NB4 (cell line): Measurements from ENCODE around the gene THEMIS.

Experiments
- DNase-seq: peaks from one replicate; pipeline ENCODE4 v3.0.0; 2010; ENCODE audit warnings: low read depth
- H3K4me3 ChIP-seq: one replicate; pipeline ENCODE4 v1.5.1; 2011; ENCODE audit warnings: mild to moderate bottlenecking, low read depth, low read length, moderate library complexity
- MYC ChIP-seq: IDR thresholded peaks from 2 replicates; pipeline ENCODE4 v1.6.1; 2011; ENCODE audit warnings: low read depth, low read length
- POLR2A ChIP-seq: IDR thresholded peaks from 2 replicates; pipeline ENCODE4 v1.6.1; 2011; ENCODE audit warnings: mild to moderate bottlenecking; ENCODE audit not compliant: insufficient read length; ENCODE audit errors: extremely low read depth
- TF ChIP-seq, protein P1 (sequence below): IDR thresholded peaks from 2 replicates; pipeline ENCODE4 v1.6.1; 2011; ENCODE audit warnings: low read depth, low read length
- TF ChIP-seq, protein P2 (sequence below): IDR thresholded peaks from one replicate; pipeline ENCODE4 v1.5.1; 2012; ENCODE audit warnings: low read depth, low read length

THEMIS gene

DNA sequence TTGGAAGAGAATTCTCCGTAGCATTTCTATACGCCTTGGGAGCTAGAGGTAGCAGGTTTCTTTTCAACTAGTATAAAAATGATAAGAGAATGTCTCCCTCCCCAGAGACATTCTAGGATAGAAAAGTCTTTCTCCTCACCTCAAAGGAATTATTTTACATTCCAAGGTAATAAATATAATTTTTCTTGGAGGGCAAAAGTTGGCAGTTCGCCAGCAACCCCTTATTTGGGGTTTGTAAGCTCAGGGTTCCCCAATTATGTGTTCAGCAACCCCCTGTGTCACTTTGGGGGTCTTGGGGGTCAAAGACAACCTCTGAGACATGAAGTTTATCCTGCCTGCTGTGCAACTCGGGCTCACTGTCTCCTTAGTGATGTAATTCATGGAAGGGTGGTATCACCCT, 58.3 kb downstream of the THEMIS start:
- no peak overlapping the region for H3K4me3 ChIP-seq
- no peak for TF ChIP-seq MYC
- TF ChIP-seq, protein P1, sequence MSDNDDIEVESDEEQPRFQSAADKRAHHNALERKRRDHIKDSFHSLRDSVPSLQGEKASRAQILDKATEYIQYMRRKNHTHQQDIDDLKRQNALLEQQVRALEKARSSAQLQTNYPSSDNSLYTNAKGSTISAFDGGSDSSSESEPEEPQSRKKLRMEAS = no peak
- TF ChIP-seq, protein P2, sequence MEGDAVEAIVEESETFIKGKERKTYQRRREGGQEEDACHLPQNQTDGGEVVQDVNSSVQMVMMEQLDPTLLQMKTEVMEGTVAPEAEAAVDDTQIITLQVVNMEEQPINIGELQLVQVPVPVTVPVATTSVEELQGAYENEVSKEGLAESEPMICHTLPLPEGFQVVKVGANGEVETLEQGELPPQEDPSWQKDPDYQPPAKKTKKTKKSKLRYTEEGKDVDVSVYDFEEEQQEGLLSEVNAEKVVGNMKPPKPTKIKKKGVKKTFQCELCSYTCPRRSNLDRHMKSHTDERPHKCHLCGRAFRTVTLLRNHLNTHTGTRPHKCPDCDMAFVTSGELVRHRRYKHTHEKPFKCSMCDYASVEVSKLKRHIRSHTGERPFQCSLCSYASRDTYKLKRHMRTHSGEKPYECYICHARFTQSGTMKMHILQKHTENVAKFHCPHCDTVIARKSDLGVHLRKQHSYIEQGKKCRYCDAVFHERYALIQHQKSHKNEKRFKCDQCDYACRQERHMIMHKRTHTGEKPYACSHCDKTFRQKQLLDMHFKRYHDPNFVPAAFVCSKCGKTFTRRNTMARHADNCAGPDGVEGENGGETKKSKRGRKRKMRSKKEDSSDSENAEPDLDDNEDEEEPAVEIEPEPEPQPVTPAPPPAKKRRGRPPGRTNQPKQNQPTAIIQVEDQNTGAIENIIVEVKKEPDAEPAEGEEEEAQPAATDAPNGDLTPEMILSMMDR = no peak
- TF ChIP-seq POLR2A = no peak
- DNase-seq = no peak

DNA sequence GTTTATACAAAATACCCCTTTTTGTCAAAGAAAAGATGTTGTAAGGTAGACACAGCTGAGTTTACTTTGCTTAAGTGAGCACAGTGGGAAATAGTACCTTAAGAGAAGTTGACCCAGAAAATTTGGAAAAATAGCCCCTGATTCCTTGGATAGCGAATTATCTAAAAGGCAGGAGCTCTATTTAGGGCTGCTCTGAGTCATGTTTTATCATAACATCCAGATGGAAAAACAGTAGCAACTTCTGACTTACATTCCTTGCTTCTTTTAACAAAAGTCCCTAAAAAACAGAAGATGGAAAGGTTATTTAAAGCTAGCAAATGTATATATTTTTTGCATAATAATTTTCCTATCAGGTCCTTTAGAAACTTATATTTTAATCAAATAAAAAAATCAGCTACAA, 59.0 kb downstream of the THEMIS start:
- no peak for DNase-seq
- TF ChIP-seq, protein P2 = no peak
- TF ChIP-seq POLR2A = no peak
- TF ChIP-seq, protein P1 = no peak
- TF ChIP-seq MYC = no peak
- H3K4me3 ChIP-seq = no peak overlapping the region

DNA sequence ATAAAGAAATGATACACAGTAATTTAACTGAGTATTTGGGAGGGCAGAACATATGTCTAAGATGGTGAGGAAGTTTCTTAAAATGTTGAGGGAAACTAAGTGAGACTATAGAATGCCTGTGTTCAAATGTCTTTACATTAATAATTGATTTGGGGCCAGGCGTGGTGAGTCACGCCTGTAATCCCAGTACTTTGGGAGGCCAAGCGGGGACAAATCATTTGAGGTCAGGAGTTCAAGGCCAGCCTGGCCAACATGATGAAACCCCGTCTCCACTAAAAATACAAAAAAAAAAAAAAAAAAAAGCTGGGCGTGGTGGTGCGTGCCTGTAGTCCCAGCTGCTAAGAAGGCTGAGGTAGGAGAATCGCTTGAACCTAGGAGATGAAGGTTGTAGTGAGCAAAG, 66.7 kb downstream of the THEMIS start:
- no peak for DNase-seq
- TF ChIP-seq, protein P1 = no peak
- TF ChIP-seq MYC (no peak), POLR2A (no peak)
- TF ChIP-seq, protein P2 = no peak
- H3K4me3 ChIP-seq = no peak overlapping the region

DNA sequence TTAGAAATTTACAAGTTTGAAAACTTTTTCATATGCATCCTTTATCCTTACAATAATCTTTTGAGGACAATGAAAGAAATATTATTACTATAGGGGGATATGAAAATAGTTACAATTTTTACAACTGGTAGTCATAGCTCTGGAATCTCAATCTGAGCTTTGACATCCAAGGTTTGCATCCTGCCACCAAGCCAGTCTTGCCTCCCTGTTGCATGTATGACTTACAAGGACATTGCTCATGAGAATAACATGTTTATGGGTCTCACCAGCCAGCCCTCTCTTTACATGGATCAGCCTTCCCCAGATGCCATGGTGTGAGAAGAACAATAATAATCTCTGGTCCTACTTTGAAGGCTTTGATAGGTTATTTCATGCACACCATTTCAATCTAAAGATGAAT, 67.5 kb downstream of the THEMIS start:
- TF ChIP-seq POLR2A (no peak), MYC (no peak)
- TF ChIP-seq, protein P2 = no peak
- TF ChIP-seq, protein P1 = no peak
- DNase-seq = no peak
- no peak overlapping the region for H3K4me3 ChIP-seq

DNA sequence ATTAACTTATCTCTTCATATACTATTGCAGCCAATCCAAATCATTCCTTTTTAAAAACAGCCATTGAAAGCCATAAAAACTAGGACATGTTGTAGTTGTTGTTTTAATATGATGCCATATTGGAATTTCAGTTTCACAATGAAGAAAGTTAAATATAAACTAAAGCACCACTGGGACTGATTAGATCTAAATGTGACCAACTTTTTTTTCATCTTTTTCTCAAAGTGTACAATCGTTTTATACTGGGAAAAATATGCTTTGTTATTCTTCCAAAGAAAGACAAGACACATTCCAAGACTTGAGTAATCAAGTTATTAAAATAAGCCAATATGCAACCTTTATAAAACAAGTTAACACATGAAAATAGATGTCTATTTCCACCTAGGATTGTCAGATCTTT, 68.5 kb downstream of the THEMIS start:
- no peak for DNase-seq
- TF ChIP-seq POLR2A = no peak
- TF ChIP-seq MYC = no peak
- TF ChIP-seq, protein P2 = no peak
- TF ChIP-seq, protein P1 = no peak
- H3K4me3 ChIP-seq = no peak overlapping the region

DNA sequence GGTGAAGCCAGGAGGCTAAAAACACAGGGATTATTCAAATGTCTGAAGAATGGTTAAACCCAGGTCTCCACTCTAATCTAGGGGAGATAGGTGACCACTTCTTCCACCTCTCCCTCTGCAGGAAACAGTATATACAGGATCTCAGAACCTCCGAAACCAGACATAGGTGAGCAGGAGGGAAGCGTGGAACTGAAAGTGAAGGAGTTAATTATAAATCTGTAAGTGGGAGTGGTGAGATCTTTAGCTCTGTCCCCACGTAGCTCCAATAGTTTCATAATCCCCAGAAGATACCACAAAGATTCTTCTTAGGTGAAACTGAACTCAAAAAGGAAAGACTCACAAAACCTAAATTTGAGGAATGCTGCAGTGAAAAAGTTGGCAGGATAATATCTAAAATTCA, 76.8 kb downstream of the THEMIS start:
- TF ChIP-seq, protein P2 = no peak
- TF ChIP-seq POLR2A (no peak), MYC (no peak)
- TF ChIP-seq, protein P1 = no peak
- DNase-seq = no peak
- H3K4me3 ChIP-seq = no peak overlapping the region
